ENCODE results near the gene EZR.

EZR gene

GRCh38 chr6:158775832-158776231, 43.3 kb downstream of the EZR start:
- DNase-seq (ENCODE audit: low read depth in 2 of 2): no peak

DNA sequence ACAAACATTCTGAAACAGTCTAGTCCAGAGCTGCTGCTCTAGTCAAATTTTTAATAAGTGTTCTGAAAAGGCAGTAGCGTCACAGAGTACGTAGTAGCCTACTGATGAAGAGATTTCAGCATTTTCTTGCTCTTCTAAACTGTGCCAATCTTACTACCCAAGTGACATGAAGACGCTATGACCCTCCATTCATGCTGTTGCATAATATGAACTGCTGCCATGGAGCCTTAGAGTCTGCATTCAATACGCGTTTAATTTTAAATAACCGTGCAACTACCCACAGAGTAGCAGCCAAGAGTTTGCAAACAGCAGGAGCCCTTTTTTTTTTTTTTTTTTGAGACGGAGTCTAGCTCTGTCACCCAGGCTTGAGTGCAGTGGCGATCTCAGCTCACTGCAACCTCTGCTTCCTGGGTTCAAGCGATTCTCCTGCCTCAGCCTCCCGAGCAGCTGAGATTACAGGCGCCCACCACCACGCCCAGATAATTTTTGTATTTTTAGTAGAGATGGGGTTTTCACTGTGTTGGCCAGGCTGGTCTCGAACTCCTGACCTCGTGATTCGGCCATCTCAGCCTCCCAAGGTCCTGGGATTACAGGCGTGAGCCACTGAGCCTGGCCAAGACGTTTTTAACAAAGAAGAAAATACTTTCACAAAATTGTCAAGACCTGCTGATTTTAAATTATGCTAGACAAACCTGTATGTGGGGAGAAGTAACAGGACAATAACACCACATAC, 44.3 kb downstream of the EZR start:
- DNase-seq (ENCODE audit: low read depth in 2 of 2): no peak

GRCh38 chr6:158773581-158774449, 45.4 kb downstream of the EZR start:
- DNase-seq (ENCODE audit: low read depth in 2 of 2): no peak

DNA sequence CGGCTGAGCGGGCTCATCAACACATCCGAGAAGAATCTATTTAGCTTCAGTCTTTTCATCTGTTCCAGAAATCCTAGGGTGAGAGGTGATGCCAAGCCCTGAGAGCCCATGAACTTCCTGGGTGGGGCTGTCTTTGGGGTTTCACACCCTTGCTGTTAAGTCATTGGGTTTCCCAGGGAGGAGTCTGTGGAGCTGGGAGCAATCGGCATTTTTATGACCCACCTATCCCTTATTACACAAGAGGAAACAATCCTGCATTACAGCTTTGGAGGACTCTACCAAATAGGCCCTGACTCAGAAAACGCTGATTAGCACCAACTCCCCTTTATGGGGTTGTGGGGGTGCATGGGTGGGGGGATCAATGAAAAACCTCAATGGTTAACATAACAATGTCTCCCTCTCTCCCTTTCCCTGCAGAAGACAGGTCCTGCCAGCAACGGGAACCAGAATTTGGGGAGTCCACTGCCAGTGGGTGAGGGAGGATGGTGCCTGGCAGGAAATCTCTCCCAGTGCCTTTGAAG, 46.3 kb downstream of the EZR start:
- no peak for DNase-seq (ENCODE audit: low read depth in 2 of 2)

- DNase-seq (ENCODE audit: low read depth in 2 of 2): no peak
Measured at GRCh38 chr6:158772172-158772571, 47.0 kb downstream of the EZR start.

GRCh38 chr6:158771399-158772152, 47.6 kb downstream of the EZR start:
- no peak for DNase-seq (ENCODE audit: low read depth in 2 of 2)

GRCh38 chr6:158770533-158771330, 48.4 kb downstream of the EZR start:
- DNase-seq (ENCODE audit: low read depth in 2 of 2): no peak

GRCh38 chr6:158769771-158770432, 49.3 kb downstream of the EZR start:
- no peak for DNase-seq (ENCODE audit: low read depth in 2 of 2)

- DNase-seq (ENCODE audit: low read depth in 2 of 2): no peak
Measured at GRCh38 chr6:158769234-158769770, 49.9 kb downstream of the EZR start.

GRCh38 chr6:158768436-158768835, 50.7 kb downstream of the EZR start:
- DNase-seq (ENCODE audit: low read depth in 2 of 2): no peak

GRCh38 chr6:158767709-158768108, 51.5 kb downstream of the EZR start:
- DNase-seq (ENCODE audit: low read depth in 2 of 2): no peak

GRCh38 chr6:158766621-158767455, 52.3 kb downstream of the EZR start:
- no peak for DNase-seq (ENCODE audit: low read depth in 2 of 2)

GRCh38 chr6:158765499-158766068, 53.6 kb downstream of the EZR start:
- no peak for DNase-seq (ENCODE audit: low read depth in 2 of 2)

DNA sequence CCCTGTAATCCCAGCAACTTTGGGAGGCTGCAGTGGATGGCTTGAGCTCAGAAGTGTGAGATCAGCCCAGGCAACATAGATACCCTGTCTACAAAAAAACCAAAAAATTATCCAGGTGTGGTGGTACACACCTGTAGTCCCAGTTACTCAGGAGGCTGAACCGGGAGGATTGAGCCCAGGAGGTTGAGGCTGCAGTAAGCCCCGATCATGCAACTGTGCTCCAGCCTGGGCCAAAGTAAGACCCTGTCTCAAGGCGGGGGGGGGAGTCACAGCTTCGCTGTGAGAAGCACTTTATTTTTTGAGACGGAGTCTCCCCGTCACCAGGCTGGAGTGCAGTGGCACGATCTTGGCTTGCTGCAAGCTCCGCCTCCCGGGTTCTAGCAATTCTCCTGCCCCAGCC, 54.2 kb downstream of the EZR start:
- DNase-seq (ENCODE audit: low read depth in 2 of 2): no peak

GRCh38 chr6:158764183-158764849, 54.9 kb downstream of the EZR start:
- no peak for DNase-seq (ENCODE audit: low read depth in 2 of 2)

DNA sequence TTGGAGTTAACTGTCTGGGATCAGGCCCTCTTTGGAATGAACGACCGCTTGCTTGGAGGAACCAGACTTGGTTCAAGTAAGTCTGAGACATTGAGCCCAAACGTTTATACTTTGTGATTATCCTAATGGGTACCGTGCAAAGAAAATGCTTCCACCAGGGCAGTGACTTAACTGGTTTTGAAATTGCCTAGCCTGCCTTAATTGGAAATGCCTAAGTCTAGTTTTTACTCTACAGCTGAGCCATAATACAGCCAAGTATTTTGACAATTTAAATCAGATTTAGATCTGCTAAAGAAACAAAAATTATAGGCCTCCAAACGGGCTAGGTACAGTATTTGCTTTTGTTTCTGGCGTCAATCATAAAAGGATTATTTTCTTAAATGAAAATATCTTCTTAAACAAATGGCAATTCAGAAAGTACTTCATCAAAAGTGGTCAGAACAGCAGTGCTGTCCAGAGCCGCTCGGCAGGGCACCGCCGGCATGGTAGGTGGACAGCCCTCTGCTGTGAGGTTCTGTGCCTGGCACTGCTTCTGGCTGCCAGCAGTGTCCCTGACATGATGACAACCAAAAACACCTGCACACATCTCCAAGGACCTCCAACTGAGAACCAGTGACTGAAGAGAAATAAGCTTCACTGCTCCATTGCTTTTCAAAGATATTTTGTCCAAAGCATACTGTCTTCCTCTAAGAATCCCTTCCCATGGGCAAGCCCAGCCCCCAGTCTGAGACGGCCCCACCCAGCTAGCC, 55.6 kb downstream of the EZR start:
- no peak for DNase-seq (ENCODE audit: low read depth in 2 of 2)

DNA sequence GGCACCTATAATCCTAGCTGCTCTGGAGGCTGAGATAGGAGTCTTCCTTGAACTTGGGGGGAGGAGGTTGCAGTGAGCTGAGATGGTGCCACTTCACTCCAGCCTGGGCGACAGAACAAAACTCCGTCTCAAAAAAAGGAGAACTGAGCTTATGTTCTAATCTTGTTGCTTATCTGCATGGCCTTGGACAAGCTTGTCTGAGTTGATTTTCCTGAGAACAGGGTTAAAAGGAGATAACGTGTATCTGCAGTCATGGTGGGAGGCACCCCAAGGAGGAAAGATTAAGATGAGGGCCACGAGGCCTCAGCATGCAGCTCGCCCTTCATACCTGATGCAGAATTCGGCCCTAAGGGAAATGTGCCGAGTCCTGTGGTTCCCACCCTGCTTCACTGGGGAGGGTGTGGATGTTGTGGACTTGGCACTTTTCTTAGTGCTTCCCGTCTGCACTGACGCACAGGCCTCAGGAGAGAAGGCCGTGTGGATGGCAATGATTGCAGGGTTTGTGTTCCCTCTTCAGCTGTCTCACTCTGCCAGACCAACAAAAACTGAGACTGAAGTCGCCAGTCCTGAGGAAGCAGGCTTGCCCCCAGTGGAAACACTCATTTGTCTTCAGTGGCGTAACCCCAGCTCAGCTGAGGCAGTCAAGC, 56.3 kb downstream of the EZR start:
- no peak for DNase-seq (ENCODE audit: low read depth in 2 of 2)
